PC-3 (cell line): ENCODE data around the gene ANKRD34B.

Experiments used
- CTCF ChIP-seq: fragments of 300-600 bp; sonication (generic); conservative IDR thresholded peaks from 2 replicates; pipeline ENCODE4 v1.5.1; 2017; ENCODE audit warnings: antibody characterized with exemption, low read depth, mild to moderate bottlenecking, low read length
- EZH2 ChIP-seq: fragments of 300-600 bp; sonication (generic); IDR thresholded peaks from one replicate; pipeline ENCODE4 v1.6.1; 2017; ENCODE audit warnings: antibody characterized with exemption, mild to moderate bottlenecking, low read length; ENCODE audit not compliant: unreplicated experiment
- EZH2phosphoT487 ChIP-seq: fragments of 300-600 bp; sonication (generic); IDR thresholded peaks from 2 replicates; pipeline ENCODE4 v1.6.1; 2018; ENCODE audit warnings: mild to moderate bottlenecking, antibody characterized with exemption, low read length, borderline replicate concordance

- TF ChIP-seq CTCF (no peak), EZH2 (no peak), EZH2phosphoT487 (no peak)
Observed at GRCh38 chr5:80555099-80555498, 15.0 kb downstream of the ANKRD34B start.
